Pancreas (tissue), 10 donors: ENCODE data around the gene GALNT17. TPM values are rescaled to one million over a fixed set of nuclear protein-coding genes. Genes with fewer than 3 reads are reported as not detected.

Experiments used
- ATAC-seq, 4 donors: fragments of 200-7000 bp; cut with Tn5 transposase; one replicate each; pipeline versions ENCODE4 v1.8.0 to v1.9.1; 2020; ENCODE audit warnings: mild to moderate bottlenecking in 4 of 4, moderate library complexity in 4 of 4
- DNase-seq, 6 donors: peaks; one replicate each; pipeline ENCODE4 v3.0.0-alpha.2; 2020
- FAIRE-seq: peaks from 2 replicates; lab custom pipeline; 2012; peaks lifted over from hg19 to GRCh38; lab: Jason Lieb, UNC
- H3K27ac ChIP-seq, 4 donors: fragments of 200-600 bp; sonication (generic); 1 replicate in 3 of 4; 2 replicates in 1 of 4; pipeline versions ENCODE4 v1.5.0 to v1.8.0; 2020
- H3K27me3 ChIP-seq, 4 donors: fragments of 200-600 bp; one replicate each; pipeline ENCODE4 v1.8.0; 2021
- H3K36me3 ChIP-seq, 3 donors: fragments of 200-600 bp; sonication (generic) in 1 of 3; one replicate each; pipeline versions ENCODE4 v1.5.0 to v1.8.0; 2020 to 2021
- H3K4me1 ChIP-seq, 3 donors: fragments of 200-600 bp; one replicate each; pipeline ENCODE4 v1.8.0; 2021
- H3K4me3 ChIP-seq, 4 donors: fragments of 200-600 bp; sonication (generic) in 2 of 4; one replicate each; pipeline versions ENCODE4 v1.5.0 to v1.8.0; 2020 to 2021
- H3K9me3 ChIP-seq, 4 donors: fragments of 200-600 bp; one replicate each; pipeline ENCODE4 v1.8.0; 2021
- CTCF ChIP-seq, 4 donors: fragments of 200-600 bp; sonication (generic) in 3 of 4; IDR thresholded peaks; one replicate each; pipeline versions ENCODE4 v1.5.0 to v1.8.0; 2021; ENCODE audit warnings: antibody characterized with exemption in 4 of 4
- WGBS, 2 donors: extraction: QIAGEN DNeasy Blood & Tissue Kit; methylation state at CpG; one replicate each; pipeline ENCODE4 v1.1.7; 2013; 5-methylcytosine and 5-hydroxymethylcytosine counted together
- intact Hi-C, 3 donors: fragments of 100-400 bp; cut with DNase I; formaldehyde crosslinking; loops; one replicate each; pipeline versions ENCODE4 v1.11.1 to v1.14.2; 2022
- polyA plus RNA-seq, 2 donors: library from polyadenylated mRNA; stranded (reverse); fragments of 200-250 nt; gene quantifications; one replicate each; pipeline ENCODE4 v1.2.3, GENCODE V29; 2013
- total RNA-seq, 6 donors: library from RNA; stranded (reverse); fragmentation: NEBNext Ultra II Directional in 4 of 6; extraction: Animal tissue kit (Norgen Biotek cat#: 25700) in 4 of 6; gene quantifications; one replicate each; pipeline versions ENCODE4 v1.2.1 to v1.2.4, GENCODE V29; 2021 to 2023
- donor health status: healthy with polysubstance abuse.
- donor health status: DM: no; HTN: no; CAD: no; lungs with moderate emphysema.
- donor health status: DM: no; HTN: no; CAD: no.
- donor health status: control.
- donor health status: control.
- donor health status: Bipolar disorder and iron deficiency.
- donor health status: DM: yes; HTN: yes; CAD: no.
- donor health status: DM: no; HTN: no; CAD: no.
- donor health status: DM: no; HTN: no; CAD: no.
- donor health status: DM: yes; HTN: yes; CAD: no.

GALNT17 gene
- total and polyA plus RNA-seq, 8 donors = 0.70 to 4.6 (median 2.9) TPM

- H3K4me1 ChIP-seq = no peaks in the 10 kb centered on the region
- no peak overlapping the region for H3K4me3 ChIP-seq
- H3K27me3 ChIP-seq = no peaks in the 10 kb centered on the region
- 91 to 98% methylated on average over 3 of the region's 3 CpGs for WGBS, 2 donors
- H3K27ac ChIP-seq = no peak overlapping the region
- H3K36me3 ChIP-seq = no peaks in the 10 kb centered on the region
- DNase-seq (no peak), ATAC-seq (no peak), FAIRE-seq (no peak)
- H3K9me3 ChIP-seq = no peaks in the 10 kb centered on the region
- intact Hi-C loops = no loop called here
- no peak for TF ChIP-seq CTCF (IDR thresholded peaks at IDR 0.05)
Observed at GRCh38 chr7:71120096-71120495, 11.8 kb upstream of the GALNT17 start.

GRCh38 chr7:71129126-71129525, 2.8 kb upstream of the GALNT17 start:
- FAIRE-seq (no peak), ATAC-seq (no peak), DNase-seq (no peak)
- no peak overlapping the region for H3K4me3 ChIP-seq
- intact Hi-C loops = no loop called here
- WGBS, 2 donors = 62 to 75% methylated on average over 3 of the region's 3 CpGs
- TF ChIP-seq CTCF (IDR thresholded peaks at IDR 0.05) = no peak
- H3K9me3 ChIP-seq = no peaks in the 10 kb centered on the region
- H3K4me1 ChIP-seq = no peaks in the 10 kb centered on the region
- no peaks in the 10 kb centered on the region for H3K27me3 ChIP-seq
- H3K27ac ChIP-seq = no peak overlapping the region
- no peaks in the 10 kb centered on the region for H3K36me3 ChIP-seq

GRCh38 chr7:71130031-71130679, 1.8 kb upstream of the GALNT17 start:
- Histone ChIP-seq H3K4me3 (no peak overlapping the region), H3K36me3 (no peaks in the 10 kb centered on the region), H3K27me3 (no peaks in the 10 kb centered on the region), H3K27ac (no peak overlapping the region), H3K9me3 (no peaks in the 10 kb centered on the region), H3K4me1 (no peaks in the 10 kb centered on the region)
- intact Hi-C loops = no loop called here
- 59 to 61% methylated on average over 5 of the region's 5 CpGs for WGBS, 2 donors
- ATAC-seq (no peak), DNase-seq (no peak), FAIRE-seq (no peak)
- no peak for TF ChIP-seq CTCF (IDR thresholded peaks at IDR 0.05)

GRCh38 chr7:71131256-71132126, 453 bp upstream of the GALNT17 start:
- DNase-seq (peak; percentile 57 to 87 (median 70)), ATAC-seq (peak; percentile 89 to 94 (median 92)), FAIRE-seq (no peak)
- no peaks in the 10 kb centered on the region for H3K9me3 ChIP-seq
- H3K27me3 ChIP-seq = no peaks in the 10 kb centered on the region
- H3K4me1 ChIP-seq = no peaks in the 10 kb centered on the region
- TF ChIP-seq CTCF (IDR thresholded peaks at IDR 0.05) = no peak
- intact Hi-C loops = no loop called here
- peak overlapping the region; percentile 46 to 63 (median 56) for H3K4me3 ChIP-seq
- H3K27ac ChIP-seq = peak overlapping the region in 2 of 4 donors; percentile 35 to 48
- no peaks in the 10 kb centered on the region for H3K36me3 ChIP-seq
- WGBS, 2 donors = 0 to 1% methylated on average over 93 to 113 of the region's 113 CpGs
